Activated naive CD4-positive, alpha-beta T cell treated with anti-CD3 and anti-CD28 coated beads for 36 hours (primary cell): ENCODE results near the gene CAP2. TPM values are rescaled to one million over a fixed set of nuclear protein-coding genes. Genes with fewer than 3 reads are reported as not detected.
"Not testable (repeated sequence)": the region's sequence is repeated elsewhere in the genome, so short reads cannot be mapped to it uniquely, and the experiment has no call there.

Experiments used
- CTCF ChIA-PET: fragments of 350-600 bp; sonication (Branson Sonifier 250); formaldehyde crosslinking; loops from one replicate; lab custom pipeline; 2021; ENCODE audit warnings: antibody characterized with exemption; lab: Charles Lee
- DNase-seq: peaks from one replicate; pipeline ENCODE4 v3.0.0-alpha.2; 2020
- H3K27ac Mint-ChIP-seq: one replicate; pipeline ENCODE4 v1.8.0; 2021; ENCODE audit warnings: mild to moderate bottlenecking, mixed read lengths
- H3K27me3 Mint-ChIP-seq: one replicate; pipeline ENCODE4 v1.8.0; 2021; ENCODE audit warnings: low read depth, mixed read lengths
- H3K36me3 Mint-ChIP-seq: one replicate; pipeline ENCODE4 v1.8.0; 2021; ENCODE audit warnings: low read depth, mixed read lengths
- H3K4me1 Mint-ChIP-seq: one replicate; pipeline ENCODE4 v1.8.0; 2021; ENCODE audit warnings: low read depth, mixed read lengths
- H3K4me3 Mint-ChIP-seq: one replicate; pipeline ENCODE4 v1.8.0; 2021; ENCODE audit warnings: mild to moderate bottlenecking, moderate library complexity, mixed read lengths
- H3K9me3 Mint-ChIP-seq: one replicate; pipeline ENCODE4 v1.8.0; 2021; ENCODE audit warnings: mixed read lengths
- intact Hi-C: fragments of 100-400 bp; cut with micrococcal nuclease; formaldehyde crosslinking; loops from one replicate; pipeline ENCODE4 v1.15.1; 2023
- total RNA-seq, 2 experiments: library from RNA; stranded (reverse); gene quantifications; one replicate each; pipeline ENCODE4 v1.2.3, GENCODE V29; 2021

Gene CAP2
- total RNA-seq, 2 experiments from 2014 or later: not detected

DNA sequence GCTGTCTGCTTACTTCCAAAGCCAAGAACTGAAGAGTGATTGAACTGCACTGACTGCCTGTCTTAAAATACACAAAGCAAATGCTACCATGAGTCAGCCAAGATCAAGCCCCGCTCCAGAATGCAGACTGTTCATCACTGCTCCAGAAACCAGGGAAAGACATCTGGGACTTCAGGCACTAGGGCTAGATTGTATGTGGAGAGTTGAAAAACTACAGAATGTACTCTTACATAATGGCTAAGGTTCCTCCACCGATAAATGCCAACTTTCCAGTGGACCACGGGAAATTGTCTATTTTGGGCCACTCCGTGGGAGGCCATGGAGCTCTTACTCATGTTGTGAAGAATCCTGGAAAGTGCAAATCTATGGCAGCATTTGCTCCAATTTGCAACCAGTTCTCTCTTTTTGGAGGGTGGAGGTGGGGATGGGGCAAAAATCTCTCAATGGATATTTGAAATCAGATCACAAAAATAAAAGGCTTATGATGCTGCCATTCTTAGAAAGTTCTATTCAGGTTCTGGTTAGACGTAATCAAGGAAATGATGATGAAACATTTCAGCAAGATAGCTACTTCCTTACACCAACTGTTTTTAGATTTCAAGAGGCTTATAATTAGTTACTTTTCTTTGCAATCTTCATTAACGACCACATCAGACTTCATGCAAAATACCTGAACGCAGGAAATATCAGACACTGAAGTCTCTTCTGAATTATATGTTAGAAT lies 11.8 kb upstream of the CAP2 start:
- no peak for DNase-seq
- intact Hi-C loops: no loop called here
- peaks cover 4% of the 10 kb centered on the region for H3K27me3 Mint-ChIP-seq
- no peaks in the 10 kb centered on the region for H3K9me3 Mint-ChIP-seq
- no peak overlapping the region for H3K4me3 Mint-ChIP-seq
- H3K27ac Mint-ChIP-seq: no peak overlapping the region
- CTCF ChIA-PET: no interaction called here
- H3K36me3 Mint-ChIP-seq: no peaks in the 10 kb centered on the region
- H3K4me1 Mint-ChIP-seq: no peaks in the 10 kb centered on the region

GRCh38 chr6:17385660-17386059 lies 7.7 kb upstream of the CAP2 start:
- Mint-ChIP-seq H3K27me3 (peaks cover 13% of the 10 kb centered on the region), H3K4me1 (no peaks in the 10 kb centered on the region), H3K9me3 (no peaks in the 10 kb centered on the region), H3K4me3 (no peak overlapping the region), H3K27ac (no peak overlapping the region), H3K36me3 (no peaks in the 10 kb centered on the region)
- CTCF ChIA-PET: interaction anchor here (0.6 kb wide), 1 partner anchor 9 kb away, joined by 3 read pairs; no protein-coding TSS in a partner anchor
- intact Hi-C loops: no loop called here
- DNase-seq: no peak

DNA sequence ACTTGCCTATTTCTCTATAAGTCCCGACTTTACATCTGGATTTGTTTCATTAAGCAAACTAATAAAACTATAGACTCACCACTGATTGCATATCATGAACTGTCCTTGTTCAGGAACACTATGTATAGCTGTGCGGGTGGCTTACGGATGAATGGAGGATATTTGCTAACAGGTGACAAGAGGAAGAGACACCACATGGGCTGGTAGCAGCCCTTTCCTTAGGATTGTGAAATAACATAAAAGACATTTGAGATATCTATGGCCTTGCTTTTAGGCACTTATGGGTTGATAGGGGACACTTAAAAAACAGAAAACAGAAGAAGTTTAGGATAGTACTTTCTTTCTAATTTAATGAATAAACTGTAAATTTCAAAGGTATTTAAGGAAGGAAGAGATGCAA lies 5.0 kb upstream of the CAP2 start:
- Mint-ChIP-seq H3K27ac (no peak overlapping the region), H3K9me3 (no peaks in the 10 kb centered on the region), H3K27me3 (peaks cover 34% of the 10 kb centered on the region), H3K4me1 (peaks cover 3% of the 10 kb centered on the region), H3K4me3 (no peak overlapping the region), H3K36me3 (no peaks in the 10 kb centered on the region)
- CTCF ChIA-PET: no interaction called here
- no peak for DNase-seq
- intact Hi-C loops: no loop called here

DNA sequence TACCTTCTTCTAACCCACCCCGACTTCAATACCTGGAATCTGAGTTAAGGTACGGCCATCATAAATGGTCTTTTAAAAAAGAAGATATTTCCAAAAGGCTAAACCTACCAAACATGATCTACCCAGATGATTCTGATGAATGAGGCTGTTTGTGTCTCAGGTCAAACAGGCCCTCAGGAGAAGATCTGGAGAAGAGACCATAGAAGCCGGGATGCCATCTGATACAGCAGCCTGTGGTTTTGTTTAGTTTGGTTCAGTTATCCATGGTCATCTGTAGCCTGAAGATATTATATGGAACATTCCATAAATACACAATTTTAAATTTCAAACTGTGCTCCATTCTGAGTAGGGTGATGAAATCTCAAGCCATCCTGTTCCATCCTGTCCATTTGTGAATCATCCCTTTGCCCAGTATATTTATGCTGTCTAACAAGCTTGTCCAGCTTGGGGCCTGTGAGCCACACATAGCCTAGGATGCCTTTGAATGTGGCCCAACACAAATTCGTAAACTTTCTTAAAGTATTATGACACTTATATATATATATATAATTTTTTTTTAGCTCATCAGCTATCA lies 4.0 kb upstream of the CAP2 start:
- DNase-seq: no peak
- peaks cover 37% of the 10 kb centered on the region for H3K27me3 Mint-ChIP-seq
- H3K4me1 Mint-ChIP-seq: peaks cover 7% of the 10 kb centered on the region
- H3K27ac Mint-ChIP-seq: no peak overlapping the region
- H3K4me3 Mint-ChIP-seq: no peak overlapping the region
- H3K9me3 Mint-ChIP-seq: no peaks in the 10 kb centered on the region
- H3K36me3 Mint-ChIP-seq: no peaks in the 10 kb centered on the region
- CTCF ChIA-PET: no interaction called here
- intact Hi-C loops: no loop called here

GRCh38 chr6:17390276-17390675 lies 3.1 kb upstream of the CAP2 start:
- CTCF ChIA-PET: no interaction called here
- intact Hi-C loops: no loop called here
- Mint-ChIP-seq H3K36me3 (no peaks in the 10 kb centered on the region), H3K9me3 (no peaks in the 10 kb centered on the region), H3K27ac (no peak overlapping the region), H3K4me3 (no peak overlapping the region), H3K27me3 (peaks cover 46% of the 10 kb centered on the region), H3K4me1 (peaks cover 7% of the 10 kb centered on the region)
- DNase-seq: no peak

GRCh38 chr6:17391976-17392375 lies 1.4 kb upstream of the CAP2 start:
- peaks cover 7% of the 10 kb centered on the region for H3K4me1 Mint-ChIP-seq
- no peak overlapping the region for H3K27ac Mint-ChIP-seq
- CTCF ChIA-PET: no interaction called here
- no peak for DNase-seq
- peaks cover 53% of the 10 kb centered on the region for H3K27me3 Mint-ChIP-seq
- intact Hi-C loops: no loop called here
- no peaks in the 10 kb centered on the region for H3K9me3 Mint-ChIP-seq
- no peaks in the 10 kb centered on the region for H3K36me3 Mint-ChIP-seq
- no peak overlapping the region for H3K4me3 Mint-ChIP-seq

GRCh38 chr6:17393892-17394631 lies 667 bp downstream of the CAP2 start:
- CTCF ChIA-PET: no interaction called here
- H3K9me3 Mint-ChIP-seq: no peaks in the 10 kb centered on the region
- intact Hi-C loops: no loop called here
- peaks cover 7% of the 10 kb centered on the region for H3K4me1 Mint-ChIP-seq
- H3K4me3 Mint-ChIP-seq: peak overlapping the region; percentile 72
- H3K36me3 Mint-ChIP-seq: no peaks in the 10 kb centered on the region
- H3K27ac Mint-ChIP-seq: no peak overlapping the region
- peaks cover 59% of the 10 kb centered on the region for H3K27me3 Mint-ChIP-seq
- DNase-seq: peak; percentile 17

DNA sequence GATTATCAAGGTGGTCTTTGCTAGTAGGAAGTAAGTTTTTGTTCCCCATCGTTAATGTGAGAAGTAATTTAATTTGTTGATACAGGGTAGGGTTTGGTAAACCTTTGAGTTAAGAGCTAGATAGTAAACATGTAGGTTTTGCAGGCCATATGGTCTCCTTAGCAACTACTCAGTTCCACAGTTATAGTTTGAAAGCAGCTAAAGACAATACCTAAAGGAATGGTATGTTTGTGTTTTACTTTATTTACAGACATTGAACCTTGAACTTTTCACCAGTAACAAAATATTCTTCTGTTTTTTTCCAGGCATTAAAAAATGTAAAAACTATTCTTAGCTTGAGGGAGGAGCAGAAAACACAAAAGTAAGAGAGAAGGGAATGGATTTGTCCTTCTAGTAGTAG lies 1.7 kb downstream of the CAP2 start:
- no peak for DNase-seq
- Mint-ChIP-seq H3K36me3 (no peaks in the 10 kb centered on the region), H3K27me3 (peaks cover 60% of the 10 kb centered on the region), H3K4me1 (peaks cover 7% of the 10 kb centered on the region), H3K9me3 (no peaks in the 10 kb centered on the region), H3K27ac (no peak overlapping the region), H3K4me3 (no peak overlapping the region)
- CTCF ChIA-PET: no interaction called here
- intact Hi-C loops: no loop called here

- no peak for DNase-seq
- intact Hi-C loops: no loop called here
- peaks cover 53% of the 10 kb centered on the region for H3K27me3 Mint-ChIP-seq
Measured at GRCh38 chr6:17396256-17396655, 2.9 kb downstream of the CAP2 start.

DNA sequence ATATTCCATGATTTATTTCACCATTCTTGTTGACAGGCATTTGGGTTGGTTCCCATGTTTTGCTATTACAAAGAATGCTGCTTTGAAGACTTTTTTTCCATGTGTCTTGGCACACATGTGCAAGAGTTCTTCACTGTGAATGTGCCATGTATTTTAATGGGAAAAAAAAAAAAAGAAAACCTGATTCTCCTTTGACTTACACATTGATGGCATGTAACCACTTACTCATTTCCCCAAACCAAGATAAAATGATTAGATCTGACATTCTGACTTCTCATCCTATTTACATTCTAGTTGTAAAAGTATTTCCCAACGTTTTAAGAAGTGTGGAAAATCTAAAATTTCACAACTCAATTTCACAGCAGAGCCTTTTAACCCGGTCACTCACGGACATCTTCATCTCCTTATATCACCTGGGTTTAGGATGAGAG lies 4.4 kb downstream of the CAP2 start:
- Mint-ChIP-seq H3K4me3 (no peak overlapping the region), H3K27ac (no peak overlapping the region), H3K36me3 (no peaks in the 10 kb centered on the region), H3K4me1 (peaks cover 7% of the 10 kb centered on the region), H3K27me3 (peaks cover 40% of the 10 kb centered on the region), H3K9me3 (no peaks in the 10 kb centered on the region)
- CTCF ChIA-PET: no interaction called here
- no peak for DNase-seq
- intact Hi-C loops: no loop called here

More at GRCh38 chr6:17396256-17396655, 2.9 kb downstream of the CAP2 start:
- H3K9me3 Mint-ChIP-seq: no peaks in the 10 kb centered on the region
- H3K36me3 Mint-ChIP-seq: no peaks in the 10 kb centered on the region
- peaks cover 7% of the 10 kb centered on the region for H3K4me1 Mint-ChIP-seq
- H3K4me3 Mint-ChIP-seq: no peak overlapping the region
- H3K27ac Mint-ChIP-seq: no peak overlapping the region
- CTCF ChIA-PET: no interaction called here

DNA sequence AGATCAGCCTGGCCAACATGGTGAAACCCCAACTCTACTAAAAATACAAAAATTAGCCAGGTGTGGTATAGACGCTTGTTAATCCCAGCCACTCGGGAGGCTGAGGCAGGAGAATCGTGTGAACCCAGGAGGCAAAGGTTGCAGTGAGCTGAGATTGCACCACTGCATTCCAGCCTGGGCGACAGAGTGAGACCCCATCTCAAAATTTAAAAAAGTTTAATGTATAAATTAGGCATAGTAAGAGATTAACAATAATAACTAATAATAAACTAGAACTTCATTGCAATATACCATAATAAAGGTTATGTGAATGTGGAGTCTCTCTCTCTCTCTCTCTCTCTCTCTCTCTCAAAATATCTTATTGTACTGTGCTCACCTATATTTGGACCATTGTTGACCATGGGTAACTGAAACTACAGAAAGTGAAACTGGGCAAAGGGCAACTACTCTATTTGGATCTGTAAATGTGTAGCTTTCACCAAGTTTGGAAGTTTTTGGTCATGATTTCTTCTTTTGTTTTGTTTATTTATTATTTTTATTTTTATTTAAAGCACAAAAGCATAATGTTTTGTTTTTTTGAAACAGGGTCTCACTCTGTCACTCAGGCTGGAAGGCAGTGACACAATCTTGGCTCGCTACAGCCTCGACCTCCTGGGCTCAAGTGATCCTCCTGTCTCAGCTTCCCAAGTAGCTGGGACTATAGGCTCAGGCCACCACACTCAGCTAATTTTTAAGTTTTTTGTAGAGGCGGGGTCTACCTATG lies 12.0 kb downstream of the CAP2 start:
- H3K36me3 Mint-ChIP-seq, H3K27me3 Mint-ChIP-seq, CTCF ChIA-PET, DNase-seq, H3K27ac Mint-ChIP-seq, H3K4me1 Mint-ChIP-seq, H3K9me3 Mint-ChIP-seq, H3K4me3 Mint-ChIP-seq, intact Hi-C loops: not testable (repeated sequence)

GRCh38 chr6:17405944-17406245 lies 12.5 kb downstream of the CAP2 start:
- Mint-ChIP-seq H3K4me1 (no peaks in the 10 kb centered on the region), H3K36me3 (no peaks in the 10 kb centered on the region), H3K27ac (no peak overlapping the region), H3K9me3 (no peaks in the 10 kb centered on the region), H3K4me3 (no peak overlapping the region), H3K27me3 (peaks cover 4% of the 10 kb centered on the region)
- CTCF ChIA-PET: no interaction called here
- intact Hi-C loops: no loop called here
- DNase-seq: no peak
